Measurements from ENCODE around the gene MAPK11.

The MAPK11 gene

GRCh38 chr22:50221410-50222300 is 48.5 kb downstream of the MAPK11 start:
- no peak for DNase-seq

DNA sequence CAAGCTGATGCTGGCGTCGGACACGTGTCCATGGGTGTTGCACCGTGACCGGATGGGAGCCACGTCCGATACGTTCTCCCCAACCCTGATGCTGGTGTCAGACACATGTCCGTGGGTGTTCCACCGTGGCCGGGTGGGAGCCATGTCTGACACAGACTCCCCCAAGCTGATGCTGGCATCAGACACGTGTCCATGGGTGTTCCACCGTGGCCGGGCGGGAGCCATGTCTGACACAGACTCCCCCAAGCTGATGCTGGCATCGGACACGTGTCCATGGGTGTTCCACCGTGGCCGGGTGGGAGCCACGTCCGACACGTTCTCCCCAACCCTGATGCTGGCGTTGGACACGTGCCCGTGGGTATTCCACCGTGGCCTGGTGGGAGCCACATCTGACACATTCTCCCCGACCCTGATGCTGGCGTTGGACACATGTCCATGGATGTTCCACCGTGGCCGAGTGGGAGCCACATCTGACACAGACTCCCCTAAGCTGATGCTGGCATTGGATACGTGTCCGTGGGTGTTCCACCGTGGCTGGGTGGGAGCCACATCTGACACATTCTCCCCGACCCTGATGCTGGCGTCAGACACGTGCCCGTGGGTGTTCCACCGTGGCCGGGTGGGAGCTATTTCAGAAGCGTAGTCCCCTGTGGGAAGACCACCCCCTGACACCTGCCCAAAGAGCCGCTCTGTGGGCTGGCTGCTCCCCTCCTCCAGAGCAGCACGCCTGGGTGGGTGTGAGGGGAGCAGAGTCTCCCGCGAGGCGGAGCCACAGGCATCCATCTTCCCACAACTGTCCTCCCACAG is 49.4 kb downstream of the MAPK11 start:
- no peak for DNase-seq

- DNase-seq, result no peak
Measured at GRCh38 chr22:50219800-50220602, 50.2 kb downstream of the MAPK11 start.

DNA sequence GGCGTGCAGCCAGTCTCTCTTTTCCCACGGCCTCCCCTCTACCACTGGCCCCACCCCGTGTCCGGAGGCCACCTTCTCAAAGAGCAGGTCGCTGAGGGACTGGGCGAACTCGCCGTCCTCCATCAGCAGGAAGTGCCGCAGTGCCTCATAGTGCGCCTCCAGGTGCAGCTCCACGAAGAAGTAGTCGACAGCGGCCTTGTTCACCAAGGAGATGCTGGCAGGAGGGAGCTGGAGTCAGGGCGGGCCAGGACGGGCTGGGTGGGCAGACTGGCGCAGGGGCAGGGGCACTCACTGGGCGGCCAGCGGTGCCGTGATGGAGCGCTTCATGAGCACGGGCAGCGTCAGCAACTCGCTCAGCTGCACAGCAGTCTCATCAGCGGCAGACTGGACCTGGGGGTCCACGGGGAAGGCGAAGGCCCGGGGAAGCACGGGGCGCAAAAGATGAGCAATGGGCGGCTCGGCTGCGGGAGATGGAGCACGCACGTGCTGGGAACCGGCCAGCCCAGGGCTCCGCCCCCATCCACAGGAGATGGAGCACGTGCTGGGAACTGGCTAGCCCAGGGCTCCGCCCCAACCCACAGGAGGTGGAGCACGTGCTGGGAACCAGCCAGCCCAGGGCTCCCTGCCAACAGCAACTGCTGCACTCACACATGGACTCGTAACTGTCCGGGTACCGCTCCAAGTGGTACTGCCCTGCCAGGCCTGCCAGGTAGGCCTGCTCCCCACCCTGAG is 51.0 kb downstream of the MAPK11 start:
- no peak for DNase-seq

DNA sequence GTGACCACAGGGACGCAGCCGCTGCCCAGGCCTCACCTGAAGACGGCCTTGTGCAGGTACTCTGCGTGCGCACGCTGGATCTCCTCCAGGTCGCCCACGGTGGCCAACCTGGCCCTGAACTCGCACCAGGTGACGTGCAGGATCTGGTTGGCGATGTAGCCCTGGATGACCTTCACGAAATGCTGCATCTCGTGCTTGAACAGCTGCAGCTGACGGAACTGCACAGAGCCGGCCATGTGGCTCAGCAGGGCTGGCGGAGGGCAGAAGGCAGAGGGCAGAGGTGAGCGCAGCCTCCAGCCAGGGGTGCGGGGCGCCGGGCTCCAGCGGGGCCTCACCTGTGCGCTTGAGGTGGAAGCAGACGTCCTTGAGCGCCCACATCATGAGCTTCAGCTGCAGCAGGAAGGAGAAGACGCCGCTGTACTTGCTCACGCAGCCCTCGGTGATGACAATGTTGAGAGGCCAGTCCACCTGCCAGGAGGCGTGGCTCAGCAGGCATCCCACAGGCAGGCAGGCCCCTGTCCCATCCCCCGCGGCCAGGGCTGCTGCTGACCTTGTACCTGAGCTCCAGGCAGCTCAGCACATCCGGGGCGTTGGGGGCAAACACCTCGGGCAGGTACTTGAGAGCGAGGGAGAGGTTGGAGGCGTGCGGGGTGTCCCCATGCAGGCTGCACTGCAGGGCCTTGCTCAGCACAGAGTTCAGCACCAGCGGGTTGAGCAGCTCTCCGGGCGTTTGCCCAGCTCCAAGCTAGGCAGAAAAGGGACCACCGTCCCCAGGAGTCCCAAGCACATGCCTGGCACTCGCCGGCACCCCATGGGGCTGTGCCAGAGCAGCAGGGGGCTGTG is 51.8 kb downstream of the MAPK11 start:
- no peak for DNase-seq

DNA sequence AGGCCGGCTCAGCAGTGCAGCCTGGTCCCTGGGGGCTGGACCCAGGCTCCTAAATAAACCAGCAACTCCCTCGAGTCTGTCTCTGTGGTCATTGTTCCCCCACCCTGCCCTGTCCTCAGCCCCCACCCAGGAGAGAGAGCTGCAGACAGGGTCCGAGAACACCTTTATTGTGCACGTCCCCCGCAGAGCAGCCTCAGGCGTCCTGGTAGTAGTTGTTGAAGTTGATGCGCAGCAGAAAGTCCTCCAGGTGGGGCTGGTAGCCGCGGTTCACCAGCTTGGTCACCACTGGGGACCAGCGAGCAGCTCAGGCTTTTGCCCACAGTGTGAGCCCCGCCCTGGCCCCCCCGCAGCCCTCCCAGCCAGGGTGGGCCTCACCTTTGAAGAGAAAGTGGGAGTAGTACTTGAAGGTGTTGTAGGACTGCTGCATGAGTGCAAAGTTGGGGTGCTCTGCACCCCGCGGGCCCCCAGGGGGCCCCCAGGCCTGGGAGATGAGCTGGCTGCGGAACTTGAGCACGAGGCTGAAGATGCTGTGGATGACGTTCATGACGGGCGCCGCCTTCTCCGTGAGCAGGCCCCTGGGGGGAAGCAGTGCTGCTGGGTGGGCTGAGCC is 52.5 kb downstream of the MAPK11 start:
- DNase-seq, result no peak

DNA sequence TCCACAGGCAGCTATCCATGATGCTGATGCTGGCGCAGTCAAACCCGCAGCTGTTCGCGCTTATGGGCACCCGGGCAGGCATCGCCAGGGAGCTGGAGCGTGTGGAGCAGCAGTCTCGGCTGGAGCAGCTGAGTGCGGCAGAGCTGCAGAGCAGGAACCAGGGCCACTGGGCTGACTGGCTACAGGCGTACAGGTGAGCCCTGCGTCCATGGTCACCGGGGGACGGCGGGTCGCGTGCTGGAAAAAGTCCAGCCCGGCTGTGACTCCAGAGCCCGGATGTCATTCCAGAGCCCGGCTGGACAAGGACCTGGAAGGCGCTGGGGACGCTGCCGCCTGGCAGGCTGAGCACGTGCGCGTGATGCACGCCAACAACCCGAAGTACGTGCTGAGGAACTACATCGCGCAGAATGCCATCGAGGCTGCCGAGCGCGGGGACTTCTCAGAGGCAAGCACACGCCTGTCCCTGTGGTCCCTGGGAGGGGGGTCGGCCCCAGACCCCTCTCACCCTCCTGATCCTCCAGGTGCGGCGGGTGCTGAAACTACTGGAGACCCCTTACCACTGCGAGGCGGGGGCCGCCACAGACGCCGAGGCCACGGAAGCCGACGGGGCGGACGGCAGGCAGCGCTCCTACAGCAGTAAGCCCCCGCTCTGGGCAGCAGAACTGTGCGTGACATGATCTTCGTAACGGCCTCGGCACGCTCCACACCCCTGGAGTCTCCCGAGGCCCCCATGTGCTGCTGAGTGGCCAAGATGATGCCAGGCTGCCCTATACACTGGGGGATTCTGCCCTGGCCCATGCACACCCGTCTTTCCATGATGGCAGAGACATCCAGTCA is 53.3 kb downstream of the MAPK11 start:
- DNase-seq, result no peak

DNA sequence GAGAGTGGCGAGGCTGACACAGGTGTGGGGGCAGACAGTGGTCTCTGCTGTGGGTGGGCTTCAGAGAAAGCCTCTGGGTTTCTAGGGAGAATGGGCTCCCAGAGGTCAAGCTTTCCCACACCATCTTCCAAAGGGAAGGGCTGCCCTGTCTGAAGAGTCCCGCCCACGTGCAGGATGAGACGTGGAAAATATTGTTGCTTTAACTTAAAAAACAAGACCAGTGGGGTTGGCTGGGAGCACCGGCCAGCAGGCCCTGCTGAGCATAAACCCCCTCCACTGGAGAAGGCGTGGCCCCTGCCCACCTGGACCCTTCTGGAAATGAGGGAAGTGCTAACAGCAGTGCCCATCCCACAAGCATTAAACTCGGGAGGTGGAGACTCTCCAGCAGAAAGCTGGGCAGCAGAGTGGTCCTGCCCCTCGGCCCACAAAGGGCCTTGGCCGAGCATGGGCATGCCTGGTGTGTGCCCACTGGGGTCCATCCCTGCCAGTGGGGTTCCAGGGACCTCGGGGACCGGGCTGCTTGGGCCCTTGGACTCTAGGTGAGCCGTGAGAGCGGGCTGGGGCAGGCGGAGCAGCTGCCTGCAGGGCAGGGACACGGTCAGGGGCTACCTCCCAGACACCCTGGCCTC is 54.0 kb downstream of the MAPK11 start:
- no peak for DNase-seq

DNA sequence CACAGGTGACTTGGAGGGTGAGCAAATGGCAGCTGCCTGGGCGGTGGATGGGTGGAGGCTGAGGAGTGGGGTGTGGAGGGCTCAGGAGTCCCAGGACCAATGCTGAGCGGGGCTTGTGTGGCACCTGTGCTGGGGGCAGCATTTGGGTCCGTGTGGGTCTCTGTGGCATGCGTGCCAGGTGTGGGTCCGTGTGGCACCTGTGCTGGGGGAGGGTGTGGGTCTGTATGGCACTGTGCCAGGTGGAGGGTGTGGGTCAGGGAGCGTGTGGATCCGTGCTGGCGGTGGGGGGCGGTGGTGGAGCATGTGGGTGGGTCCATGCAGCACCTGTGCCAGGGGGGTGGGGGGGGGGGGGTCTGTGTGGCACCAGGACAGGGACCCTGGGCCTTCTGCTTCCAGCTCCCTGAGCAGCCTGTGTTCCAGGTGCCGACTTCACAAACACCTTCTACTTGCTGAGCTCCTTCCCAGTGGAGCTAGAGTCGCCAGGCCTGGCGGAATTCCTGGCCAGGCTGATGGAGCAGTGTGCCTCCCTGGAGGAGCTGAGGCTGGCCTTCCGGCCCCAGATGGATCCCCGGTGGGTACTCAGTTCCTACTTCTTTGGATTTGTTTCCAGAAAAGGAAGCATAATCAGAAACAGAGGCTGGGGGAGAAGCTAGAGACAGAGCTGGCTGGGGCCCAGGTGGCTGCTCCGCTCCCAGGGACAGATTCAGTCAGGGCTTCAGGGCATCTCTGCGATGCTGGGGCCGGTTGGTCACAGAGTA is 54.7 kb downstream of the MAPK11 start:
- DNase-seq, result no peak

Measured in stimulated activated CD4-positive, alpha-beta T cell treated with anti-CD3 and anti-CD28 coated beads, Interleukin-1b, Interleukin-23, amount 100 ng/mL, for 48 hours (primary cell).